Panc1 (cell line): ENCODE measurements around the gene DYRK1A.

Experiments used
- POLR2AphosphoS5 ChIP-seq: IDR thresholded peaks from 2 replicates; pipeline ENCODE4 v1.6.1; 2012; ENCODE audit warnings: mild to moderate bottlenecking, low read depth, low read length, moderate library complexity
- SIN3A ChIP-seq: IDR thresholded peaks from 2 replicates; pipeline ENCODE4 v1.6.1; 2012; ENCODE audit warnings: low read depth, mild to moderate bottlenecking, low read length, moderate library complexity, borderline replicate concordance; ENCODE audit not compliant: insufficient read depth
- TCF7L2 ChIP-seq: IDR thresholded peaks from 2 replicates; pipeline ENCODE4 v1.6.1; 2011; ENCODE audit warnings: mild to moderate bottlenecking, low read depth, low read length, inconsistent platforms
- TF ChIP-seq, protein P1 (sequence below): fragments of 450-650 bp; IDR thresholded peaks from 2 replicates; pipeline ENCODE4 v1.5.1; 2017; ENCODE audit warnings: mild to moderate bottlenecking

DNA sequence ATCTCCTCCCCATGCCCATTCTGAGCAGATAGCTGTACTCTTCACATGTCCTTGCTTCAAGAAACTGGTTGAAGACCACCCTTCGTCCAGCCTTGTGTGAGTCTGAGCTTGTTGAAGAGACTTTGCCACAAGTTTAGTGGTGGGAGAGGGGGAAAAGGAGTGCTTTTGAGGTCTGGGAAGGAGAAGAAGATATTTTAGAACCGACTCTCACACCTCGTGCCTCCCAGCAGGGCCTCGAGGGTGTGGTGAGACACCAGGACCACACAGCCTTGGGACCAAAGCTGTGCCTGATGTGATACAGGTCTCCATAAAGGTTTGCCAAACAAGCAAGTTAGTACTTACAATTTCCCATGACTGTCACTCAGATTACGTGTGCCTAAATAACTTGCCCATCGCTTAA is 201.8 kb downstream of the DYRK1A start:
- TF ChIP-seq, protein P1, sequence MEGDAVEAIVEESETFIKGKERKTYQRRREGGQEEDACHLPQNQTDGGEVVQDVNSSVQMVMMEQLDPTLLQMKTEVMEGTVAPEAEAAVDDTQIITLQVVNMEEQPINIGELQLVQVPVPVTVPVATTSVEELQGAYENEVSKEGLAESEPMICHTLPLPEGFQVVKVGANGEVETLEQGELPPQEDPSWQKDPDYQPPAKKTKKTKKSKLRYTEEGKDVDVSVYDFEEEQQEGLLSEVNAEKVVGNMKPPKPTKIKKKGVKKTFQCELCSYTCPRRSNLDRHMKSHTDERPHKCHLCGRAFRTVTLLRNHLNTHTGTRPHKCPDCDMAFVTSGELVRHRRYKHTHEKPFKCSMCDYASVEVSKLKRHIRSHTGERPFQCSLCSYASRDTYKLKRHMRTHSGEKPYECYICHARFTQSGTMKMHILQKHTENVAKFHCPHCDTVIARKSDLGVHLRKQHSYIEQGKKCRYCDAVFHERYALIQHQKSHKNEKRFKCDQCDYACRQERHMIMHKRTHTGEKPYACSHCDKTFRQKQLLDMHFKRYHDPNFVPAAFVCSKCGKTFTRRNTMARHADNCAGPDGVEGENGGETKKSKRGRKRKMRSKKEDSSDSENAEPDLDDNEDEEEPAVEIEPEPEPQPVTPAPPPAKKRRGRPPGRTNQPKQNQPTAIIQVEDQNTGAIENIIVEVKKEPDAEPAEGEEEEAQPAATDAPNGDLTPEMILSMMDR = no peak
- TF ChIP-seq SIN3A (no peak), POLR2AphosphoS5 (no peak), TCF7L2 (no peak)
